Skeletal muscle tissue (tissue), 4 donors: Measurements from ENCODE around the gene MYH14. TPM values are rescaled to one million over a fixed set of nuclear protein-coding genes. Genes with fewer than 3 reads are reported as not detected.

Source experiments
- H3K27ac ChIP-seq: one replicate; pipeline ENCODE4 v1.7.0; 2013; ENCODE audit warnings: mild to moderate bottlenecking, low read depth, low read length, inconsistent platforms
- H3K27me3 ChIP-seq, 3 donors: one replicate each; pipeline ENCODE4 v1.7.0; 2013; ENCODE audit warnings: low read length in 3 of 3; ENCODE audit not compliant: control insufficient read depth in 3 of 3, insufficient read depth in 3 of 3
- H3K36me3 ChIP-seq, 3 donors: one replicate each; pipeline ENCODE4 v1.7.0; 2013; ENCODE audit warnings: low read length in 3 of 3; ENCODE audit not compliant: control insufficient read depth in 3 of 3, insufficient read depth in 3 of 3
- H3K4me1 ChIP-seq, 3 donors: one replicate each; pipeline ENCODE4 v1.7.0; 2013; ENCODE audit warnings: low read length in 3 of 3, mild to moderate bottlenecking in 3 of 3; ENCODE audit not compliant: control insufficient read depth in 3 of 3, insufficient read depth in 3 of 3
- H3K4me3 ChIP-seq, 3 donors: one replicate each; pipeline ENCODE4 v1.7.0; 2013; ENCODE audit warnings: low read length in 3 of 3
- H3K9ac ChIP-seq, 3 donors: one replicate each; pipeline ENCODE4 v1.7.0; 2013; ENCODE audit warnings: low read length in 3 of 3, mild to moderate bottlenecking in 3 of 3, moderate library complexity in 2 of 3, low read depth in 1 of 3
- H3K9me3 ChIP-seq, 3 donors: one replicate each; pipeline ENCODE4 v1.7.0; 2013; ENCODE audit warnings: low read length in 3 of 3; ENCODE audit not compliant: control insufficient read depth in 3 of 3
- total RNA-seq: library from RNA; depleted of rRNA; stranded (reverse); fragments of >200 nt; gene quantifications from one replicate; pipeline ENCODE4 v1.2.3, GENCODE V29; 2014
- donor health status: Osteomylitis.

MYH14 gene
- total RNA-seq, 1 donor from 2014 or later, result 30.3 TPM

DNA sequence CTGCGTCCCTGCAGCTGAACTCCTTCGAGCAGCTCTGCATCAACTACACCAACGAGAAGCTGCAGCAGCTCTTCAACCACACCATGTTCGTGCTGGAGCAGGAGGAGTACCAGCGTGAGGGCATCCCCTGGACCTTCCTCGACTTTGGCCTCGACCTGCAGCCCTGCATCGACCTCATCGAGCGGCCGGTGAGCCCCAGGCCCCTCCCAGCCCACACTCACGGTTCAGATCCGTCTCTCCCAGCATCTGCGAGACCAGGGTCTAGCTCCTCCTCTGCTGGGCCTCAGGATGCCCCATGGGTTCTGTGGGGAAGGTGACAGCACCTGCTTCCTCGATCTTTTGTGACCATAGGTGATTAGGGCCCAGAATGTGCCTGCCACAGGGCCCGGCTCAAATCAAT lies 46.2 kb downstream of the MYH14 start:
- Histone ChIP-seq H3K4me1 (no peaks in the 10 kb centered on the region), H3K4me3 (no peak overlapping the region), H3K27me3 (no peaks in the 10 kb centered on the region), H3K9ac (no peak overlapping the region), H3K27ac (no peak overlapping the region), H3K36me3 (peaks cover 27 to 57% (median 37%) of the 10 kb centered on the region in 3 donors), H3K9me3 (peaks cover 0 to 3% (median 2%) of the 10 kb centered on the region in 3 donors)

DNA sequence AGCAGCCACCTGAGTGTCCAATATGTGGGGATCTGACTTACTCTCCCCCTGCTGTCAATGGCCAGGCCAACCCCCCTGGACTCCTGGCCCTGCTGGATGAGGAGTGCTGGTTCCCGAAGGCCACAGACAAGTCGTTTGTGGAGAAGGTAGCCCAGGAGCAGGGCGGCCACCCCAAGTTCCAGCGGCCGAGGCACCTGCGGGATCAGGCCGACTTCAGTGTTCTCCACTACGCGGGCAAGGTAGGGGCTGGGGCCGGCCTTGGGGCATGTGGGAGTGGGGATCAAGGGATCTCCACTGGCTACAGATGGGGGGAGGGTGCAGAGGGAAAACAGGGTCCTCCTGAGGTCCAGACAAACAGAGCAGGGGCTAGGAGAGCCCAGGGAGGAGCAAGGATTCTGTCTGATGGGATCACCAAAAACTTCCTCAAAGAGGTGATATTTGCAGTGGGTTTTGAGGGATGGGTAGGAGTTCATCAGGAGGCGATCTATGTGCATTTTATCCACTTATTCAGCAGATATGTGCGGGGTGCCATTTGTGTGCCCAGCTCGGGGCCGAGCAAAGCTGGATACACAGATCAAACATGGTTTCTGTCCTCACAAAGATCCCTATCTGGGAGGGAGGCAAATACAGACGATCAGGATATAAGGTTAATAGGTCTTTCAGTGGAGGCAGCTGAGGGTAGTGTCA lies 47.2 kb downstream of the MYH14 start:
- Histone ChIP-seq H3K4me3 (no peak overlapping the region), H3K27me3 (no peaks in the 10 kb centered on the region), H3K27ac (no peak overlapping the region), H3K4me1 (no peaks in the 10 kb centered on the region), H3K36me3 (peaks cover 34 to 62% (median 41%) of the 10 kb centered on the region in 3 donors), H3K9ac (no peak overlapping the region), H3K9me3 (peaks cover 0 to 3% (median 2%) of the 10 kb centered on the region in 3 donors)

DNA sequence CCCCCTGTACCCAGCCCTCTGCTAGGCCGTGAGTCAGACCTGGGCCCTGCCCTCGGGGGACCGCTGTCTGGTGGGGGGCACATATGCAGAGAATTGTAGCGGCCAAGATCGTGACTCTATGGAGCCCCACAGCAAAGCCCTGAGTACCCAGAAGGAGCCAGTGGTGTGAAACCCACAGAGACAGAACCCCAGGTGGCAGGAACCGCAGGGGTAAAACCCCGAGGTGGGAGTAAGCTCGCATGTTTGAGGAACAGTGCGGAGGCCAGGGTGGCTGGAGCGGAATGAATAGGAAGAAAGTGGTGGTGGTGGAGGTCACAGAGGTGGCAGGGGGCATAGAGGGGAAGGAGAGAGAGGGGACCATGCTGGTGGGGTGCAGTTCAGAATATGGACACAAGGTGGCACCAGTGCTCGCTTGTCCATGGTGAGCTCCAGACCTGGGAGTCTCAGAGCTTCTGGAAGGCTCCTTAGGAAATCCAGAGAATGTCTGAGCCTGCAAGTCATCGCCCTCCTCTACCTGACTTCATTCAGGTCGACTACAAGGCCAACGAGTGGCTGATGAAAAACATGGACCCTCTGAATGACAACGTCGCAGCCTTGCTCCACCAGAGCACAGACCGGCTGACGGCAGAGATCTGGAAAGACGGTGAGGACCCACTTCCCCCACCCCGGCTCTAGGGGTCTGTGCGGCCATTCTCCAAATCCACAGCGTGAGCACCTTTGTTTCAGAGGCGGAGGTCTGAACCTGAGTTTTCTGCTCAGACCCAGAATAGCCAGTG lies 48.9 kb downstream of the MYH14 start:
- Histone ChIP-seq H3K9ac (no peak overlapping the region), H3K4me3 (no peak overlapping the region), H3K27ac (no peak overlapping the region), H3K9me3 (peaks cover 0 to 3% (median 2%) of the 10 kb centered on the region in 3 donors), H3K4me1 (no peaks in the 10 kb centered on the region), H3K27me3 (peaks cover 0 to 3% (median 0%) of the 10 kb centered on the region in 3 donors), H3K36me3 (peaks cover 43 to 64% (median 50%) of the 10 kb centered on the region in 3 donors)

DNA sequence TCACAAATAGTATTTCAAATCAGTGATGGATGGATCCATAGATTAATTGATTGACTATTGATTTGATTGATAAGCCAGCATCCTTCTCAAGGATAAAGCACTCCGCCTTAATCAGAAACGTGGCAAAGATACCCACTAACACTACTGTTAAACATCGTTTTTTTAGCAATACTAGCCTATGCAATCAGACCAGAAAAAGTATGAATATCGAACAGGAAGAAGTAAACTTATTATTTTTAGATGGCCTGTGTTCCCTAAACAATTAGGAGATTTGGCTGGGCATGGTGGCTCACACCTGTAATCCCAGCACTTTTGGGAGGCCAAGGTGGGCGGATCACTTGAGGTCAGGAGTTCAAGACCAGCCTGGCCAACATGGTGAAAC lies 49.5 kb downstream of the MYH14 start:
- H3K4me3 ChIP-seq, result no peak overlapping the region
- no peaks in the 10 kb centered on the region for H3K4me1 ChIP-seq
- H3K9me3 ChIP-seq, result peaks cover 0 to 3% (median 2%) of the 10 kb centered on the region in 3 donors
- H3K36me3 ChIP-seq, result peaks cover 49 to 70% (median 56%) of the 10 kb centered on the region in 3 donors
- H3K9ac ChIP-seq, result no peak overlapping the region
- H3K27me3 ChIP-seq, result peaks cover 0 to 3% (median 0%) of the 10 kb centered on the region in 3 donors
- H3K27ac ChIP-seq, result no peak overlapping the region

DNA sequence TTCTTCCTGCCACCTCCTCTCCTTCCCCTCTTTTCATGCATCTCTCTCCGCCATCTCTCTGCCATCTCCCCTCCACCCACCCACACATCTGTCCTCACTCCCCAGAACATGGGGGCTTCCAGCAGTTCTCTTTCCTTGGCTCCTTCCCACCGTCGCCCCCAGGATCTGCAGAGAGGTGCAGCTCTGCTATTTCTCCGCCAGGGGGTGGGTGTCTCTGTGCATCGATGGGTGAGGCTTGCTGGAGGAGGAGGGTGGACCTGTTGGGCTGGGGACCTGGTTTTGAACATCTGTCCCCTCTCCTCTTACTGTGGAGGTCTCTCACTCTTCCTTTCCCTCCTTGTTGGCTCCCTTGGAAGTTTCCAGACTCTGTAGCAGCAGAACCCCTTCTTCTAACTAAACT lies 51.7 kb downstream of the MYH14 start:
- Histone ChIP-seq H3K4me3 (no peak overlapping the region), H3K9me3 (peaks cover 0 to 3% (median 2%) of the 10 kb centered on the region in 3 donors), H3K4me1 (no peaks in the 10 kb centered on the region), H3K9ac (no peak overlapping the region), H3K27me3 (peaks cover 0 to 3% (median 0%) of the 10 kb centered on the region in 3 donors), H3K27ac (no peak overlapping the region), H3K36me3 (peaks cover 52 to 68% (median 52%) of the 10 kb centered on the region in 3 donors)

DNA sequence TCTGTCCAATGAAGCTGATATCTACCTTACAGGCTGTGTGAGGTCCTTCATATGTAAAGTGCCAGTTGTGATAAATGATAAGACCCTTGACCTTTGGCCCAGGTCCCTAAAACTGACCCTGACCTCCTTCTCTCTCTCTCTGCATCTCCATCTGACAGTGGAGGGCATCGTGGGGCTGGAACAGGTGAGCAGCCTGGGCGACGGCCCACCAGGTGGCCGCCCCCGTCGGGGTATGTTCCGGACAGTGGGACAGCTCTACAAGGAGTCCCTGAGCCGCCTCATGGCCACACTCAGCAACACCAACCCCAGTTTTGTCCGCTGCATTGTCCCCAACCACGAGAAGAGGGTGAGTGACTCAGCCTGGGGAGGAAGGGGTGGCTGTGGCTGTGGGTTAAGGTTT lies 53.7 kb downstream of the MYH14 start:
- H3K9ac ChIP-seq, result no peak overlapping the region
- H3K4me1 ChIP-seq, result no peaks in the 10 kb centered on the region
- H3K4me3 ChIP-seq, result no peak overlapping the region
- H3K27me3 ChIP-seq, result peaks cover 0 to 3% (median 0%) of the 10 kb centered on the region in 3 donors
- H3K27ac ChIP-seq, result no peak overlapping the region
- peaks cover 0 to 3% (median 2%) of the 10 kb centered on the region in 3 donors for H3K9me3 ChIP-seq
- H3K36me3 ChIP-seq, result peaks cover 51 to 63% (median 53%) of the 10 kb centered on the region in 3 donors

DNA sequence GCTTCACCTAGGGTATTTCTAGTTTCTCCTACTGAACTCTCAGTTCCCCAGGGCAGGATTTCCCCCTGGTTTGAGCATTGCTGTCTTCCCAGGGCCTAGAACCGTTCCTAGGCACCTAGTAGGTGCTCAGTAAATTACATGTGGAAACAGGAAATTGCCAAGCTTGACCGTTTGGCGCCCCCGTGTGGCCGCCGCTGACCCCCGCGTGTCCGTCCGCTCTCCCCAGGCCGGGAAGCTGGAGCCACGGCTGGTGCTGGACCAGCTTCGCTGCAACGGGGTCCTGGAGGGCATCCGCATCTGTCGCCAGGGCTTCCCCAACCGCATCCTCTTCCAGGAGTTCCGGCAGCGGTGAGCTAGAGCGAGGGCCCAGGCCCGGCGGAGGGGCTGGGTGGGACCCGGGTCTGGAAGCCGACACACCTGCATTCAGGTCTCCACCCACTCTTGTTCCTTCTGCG lies 55.5 kb downstream of the MYH14 start:
- Histone ChIP-seq H3K9me3 (no peaks in the 10 kb centered on the region), H3K36me3 (peaks cover 40 to 49% (median 45%) of the 10 kb centered on the region in 3 donors), H3K4me3 (no peak overlapping the region), H3K9ac (no peak overlapping the region), H3K4me1 (no peaks in the 10 kb centered on the region), H3K27me3 (peaks cover 0 to 3% (median 0%) of the 10 kb centered on the region in 3 donors), H3K27ac (no peak overlapping the region)

DNA sequence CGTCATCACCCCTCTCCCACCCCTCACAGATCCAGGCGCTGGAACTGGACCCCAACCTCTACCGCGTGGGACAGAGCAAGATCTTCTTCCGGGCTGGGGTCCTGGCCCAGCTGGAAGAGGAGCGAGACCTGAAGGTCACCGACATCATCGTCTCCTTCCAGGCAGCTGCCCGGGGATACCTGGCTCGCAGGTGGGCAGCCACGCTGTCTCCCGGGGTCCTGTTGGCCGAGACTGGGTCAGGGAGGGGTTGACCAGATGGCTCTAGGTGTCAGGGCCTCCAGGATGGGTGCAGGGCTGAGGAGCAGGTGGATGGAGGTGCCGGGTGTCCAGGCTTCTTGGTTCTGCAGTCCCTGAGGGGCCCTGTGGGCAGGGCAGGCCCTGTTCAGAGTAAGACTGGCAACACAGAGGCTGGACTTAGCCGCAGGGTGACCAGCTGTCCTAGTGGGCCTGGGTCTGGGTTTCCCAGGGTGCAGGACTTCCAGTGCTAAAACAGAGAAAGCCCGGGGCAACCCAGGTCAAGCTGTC lies 58.1 kb downstream of the MYH14 start:
- peaks cover 0 to 3% (median 0%) of the 10 kb centered on the region in 3 donors for H3K27me3 ChIP-seq
- no peak overlapping the region for H3K4me3 ChIP-seq
- no peaks in the 10 kb centered on the region for H3K9me3 ChIP-seq
- H3K27ac ChIP-seq, result no peak overlapping the region
- H3K4me1 ChIP-seq, result no peaks in the 10 kb centered on the region
- peaks cover 37 to 53% (median 44%) of the 10 kb centered on the region in 3 donors for H3K36me3 ChIP-seq
- no peak overlapping the region for H3K9ac ChIP-seq

DNA sequence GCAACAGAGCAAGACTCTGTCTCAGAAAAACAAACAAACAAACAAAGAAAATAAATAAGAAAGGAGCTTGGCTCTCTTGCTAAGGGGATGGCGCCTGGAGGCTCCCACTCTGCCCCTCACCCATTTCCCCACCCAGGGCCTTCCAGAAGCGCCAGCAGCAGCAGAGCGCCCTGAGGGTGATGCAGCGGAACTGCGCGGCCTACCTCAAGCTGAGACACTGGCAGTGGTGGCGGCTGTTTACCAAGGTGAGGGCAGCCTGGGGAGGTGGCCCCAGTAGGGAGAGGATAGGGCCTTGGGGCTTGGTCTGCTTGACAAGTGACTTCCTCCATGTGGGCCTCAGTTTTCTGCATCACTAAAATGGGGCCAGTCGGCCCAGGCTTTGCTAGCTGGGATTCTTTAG lies 59.8 kb downstream of the MYH14 start:
- H3K36me3 ChIP-seq, result peaks cover 26 to 44% (median 34%) of the 10 kb centered on the region in 3 donors
- H3K9me3 ChIP-seq, result no peaks in the 10 kb centered on the region
- no peak overlapping the region for H3K9ac ChIP-seq

More for the DNA sequence above, 59.8 kb downstream of the MYH14 start:
- no peaks in the 10 kb centered on the region for H3K4me1 ChIP-seq
- no peak overlapping the region for H3K4me3 ChIP-seq
- H3K27ac ChIP-seq, result no peak overlapping the region
- H3K27me3 ChIP-seq, result no peaks in the 10 kb centered on the region
